CD4-positive, alpha-beta T cell treated with Interleukin-15 for 4 hours (primary cell): ENCODE results near the gene SCUBE1.

Experiments used
- DNase-seq: peaks from one replicate; pipeline ENCODE4 v3.0.0-alpha.2; 2020; ENCODE audit warnings: low spot score

The SCUBE1 gene

DNA sequence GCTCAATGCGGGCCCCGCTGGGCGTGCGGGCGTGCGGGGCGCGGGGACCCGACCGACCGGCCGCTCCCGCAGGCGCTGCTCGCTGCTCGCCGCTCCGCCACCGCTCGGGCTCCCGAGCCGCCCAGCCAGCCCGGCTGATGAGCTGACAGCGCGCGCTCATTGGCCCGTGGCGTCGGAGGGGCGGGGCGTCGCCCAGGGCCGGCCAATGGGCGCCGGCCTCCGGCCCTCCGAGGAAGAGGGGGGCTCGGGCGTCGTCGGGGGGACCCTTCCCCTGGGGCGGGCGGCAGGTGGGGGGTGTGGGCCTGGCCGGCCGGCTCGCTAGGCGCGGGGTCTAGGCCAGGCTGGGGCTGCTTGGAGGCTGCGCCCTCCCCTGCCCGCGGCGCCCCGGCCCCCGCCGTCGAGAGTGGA, at the start of gene SCUBE1:
Gene SCUBE1, minus strand, starts transcription at position 111 of the 408 bp plus-strand sequence. CDS start 111 bp downstream, outside the sequence.
- peak; percentile 37 for DNase-seq

DNA sequence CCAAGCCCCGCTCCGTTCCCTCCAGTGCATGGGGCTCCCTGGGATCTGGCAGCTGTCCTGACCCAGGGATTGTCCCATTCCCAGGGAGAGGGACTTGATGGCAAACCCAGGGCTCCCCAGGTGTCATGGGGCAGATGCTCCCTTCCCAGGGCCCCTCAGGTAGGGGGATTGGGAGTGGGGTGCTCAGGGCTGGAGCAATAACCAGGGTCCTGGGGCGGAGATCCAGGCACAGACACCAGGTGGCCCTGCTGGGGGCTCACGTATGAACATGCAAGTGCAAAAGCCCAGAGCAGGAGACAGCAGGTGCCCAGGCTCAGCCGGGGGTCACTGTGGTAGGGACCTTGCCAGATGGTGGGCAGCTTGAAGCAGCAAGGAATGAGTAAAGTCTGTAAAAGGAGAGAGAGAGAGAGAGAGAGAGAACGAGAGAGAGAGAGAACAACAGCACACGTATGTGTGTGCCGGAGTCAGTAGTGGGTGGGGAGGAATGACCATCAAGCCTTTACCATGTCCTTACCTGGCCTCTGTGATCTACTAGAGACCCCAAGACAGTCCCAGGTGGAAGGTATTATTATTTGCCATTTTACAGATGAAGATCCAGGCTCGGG, 49.3 kb upstream of the SCUBE1 start:
- no peak for DNase-seq

DNA sequence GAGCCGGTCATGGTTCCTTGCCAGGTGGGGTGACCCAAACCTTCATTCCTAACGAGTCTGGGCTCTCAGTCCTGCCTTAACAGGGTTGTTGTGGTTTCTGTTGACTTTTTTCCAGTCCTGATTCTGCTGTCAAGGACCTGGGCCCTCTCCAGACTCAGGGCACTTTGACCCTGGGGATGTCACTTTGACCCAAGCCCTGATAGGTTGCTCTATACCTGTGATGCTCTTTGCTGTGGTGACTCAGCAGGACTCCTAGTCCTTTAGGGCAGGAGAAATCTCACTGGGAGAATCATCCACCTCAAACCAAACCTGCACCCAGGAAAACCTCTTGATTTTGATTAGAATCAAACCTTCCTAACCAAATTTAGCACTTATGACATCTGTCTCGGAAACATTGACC, 48.1 kb upstream of the SCUBE1 start:
- no peak for DNase-seq

DNA sequence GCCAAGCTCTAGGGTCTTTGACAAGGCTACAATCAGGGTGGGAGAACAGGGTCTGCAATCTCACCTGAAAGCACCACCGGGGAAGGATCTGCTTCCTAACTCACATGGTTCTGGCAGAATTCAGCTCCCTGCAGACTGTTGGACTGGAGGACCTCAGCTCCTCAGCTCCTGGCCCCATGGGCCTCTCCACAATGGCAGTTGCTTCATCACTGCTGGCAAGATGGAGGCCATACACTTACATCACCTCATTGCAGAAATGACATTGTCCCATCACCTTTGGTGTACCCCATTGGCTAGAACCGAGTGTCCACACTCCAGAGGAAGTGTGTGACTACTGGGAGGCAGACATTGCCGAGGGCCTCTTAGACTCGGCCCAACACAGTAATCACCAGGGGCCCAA, 47.7 kb upstream of the SCUBE1 start:
- no peak for DNase-seq

DNA sequence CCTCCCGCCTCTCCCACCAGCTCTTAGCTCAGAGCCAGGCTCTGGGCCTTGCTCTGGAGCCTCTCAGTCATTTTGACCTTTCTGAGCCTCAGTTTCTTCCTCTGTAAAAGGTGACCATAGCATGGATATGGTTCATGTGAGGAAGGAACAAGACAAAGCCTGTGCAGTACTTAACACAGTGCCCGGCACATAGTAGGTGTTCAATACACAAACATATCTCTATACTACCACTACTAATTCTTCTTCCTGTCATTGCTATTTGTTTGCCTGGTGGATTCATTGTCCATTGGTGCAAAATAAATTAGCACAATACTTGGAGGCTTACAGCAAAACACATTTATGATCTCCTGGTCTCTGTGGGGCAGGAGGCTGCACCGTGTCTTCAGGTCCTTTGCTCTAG, 47.0 kb upstream of the SCUBE1 start:
- no peak for DNase-seq

DNA sequence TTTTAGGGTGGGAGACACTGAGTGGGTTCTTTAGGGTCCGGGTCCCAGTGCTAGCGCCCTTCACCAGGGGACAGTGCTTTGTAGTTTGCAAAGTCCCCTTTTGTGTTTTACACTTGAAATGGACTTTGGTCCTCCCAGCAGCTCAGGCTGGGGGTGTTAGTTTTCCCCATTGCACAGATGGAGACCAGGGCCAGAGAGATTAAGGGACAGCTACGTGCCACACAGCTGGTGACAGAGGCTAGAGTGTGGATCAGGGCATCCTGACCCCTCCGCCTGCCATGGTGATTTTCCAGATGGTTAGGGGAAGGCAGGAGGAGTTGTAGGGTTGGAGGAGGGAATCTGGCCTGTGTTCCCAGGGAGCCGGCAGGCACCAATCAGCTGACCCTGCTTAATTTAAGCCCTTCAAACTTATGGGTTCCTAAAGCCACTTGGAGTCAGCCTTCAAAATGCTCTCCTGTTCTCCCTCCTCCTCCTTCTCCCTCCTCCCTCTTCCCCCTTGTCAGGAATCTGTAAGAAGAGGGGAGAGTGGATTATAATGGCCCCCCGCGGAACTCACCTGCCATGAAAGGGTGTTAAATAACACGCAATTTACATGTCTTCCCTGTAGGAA, 46.2 kb upstream of the SCUBE1 start:
- DNase-seq = no peak

DNA sequence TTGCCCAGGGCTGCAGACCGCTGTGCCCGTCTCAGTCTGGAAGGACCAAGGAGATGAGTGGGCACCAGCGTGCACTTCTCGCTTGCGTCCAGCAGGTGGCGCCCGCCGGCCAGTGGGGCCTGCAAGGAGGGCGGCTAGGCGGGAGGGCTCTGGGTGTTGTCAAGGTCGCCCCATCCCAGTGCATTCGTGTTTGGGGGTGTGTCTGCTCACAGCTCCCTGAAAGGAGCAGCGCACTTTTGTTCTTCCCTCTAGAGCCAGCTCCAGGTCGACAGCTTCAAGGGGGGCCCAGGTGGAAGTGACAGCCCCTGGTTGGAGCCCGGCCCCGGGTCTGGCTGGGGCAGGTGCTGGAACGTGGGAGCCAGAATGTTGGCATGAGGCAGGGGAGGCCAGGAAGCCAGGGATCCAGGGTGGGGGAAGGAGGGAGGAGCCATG, 45.3 kb upstream of the SCUBE1 start:
- peak; percentile 74 for DNase-seq

DNA sequence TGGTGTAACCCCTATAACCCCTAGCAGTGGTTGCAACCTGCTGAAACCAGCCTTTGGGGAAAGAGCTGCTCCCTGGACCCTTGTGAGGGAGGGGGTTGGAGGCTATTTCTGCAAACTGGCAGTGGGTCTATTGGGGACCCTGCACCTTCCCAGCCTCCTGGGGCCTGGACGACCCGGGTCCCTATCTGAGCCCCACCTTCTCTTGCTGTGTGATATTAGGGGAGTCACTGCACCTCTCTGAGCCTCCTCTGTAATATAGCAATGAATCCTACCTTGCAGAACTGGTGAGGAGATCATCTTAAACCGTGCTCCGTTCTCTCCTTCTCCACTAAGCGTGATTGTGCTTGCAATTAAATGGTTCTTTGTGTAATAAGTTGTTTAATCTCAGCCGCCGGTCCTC, 44.6 kb upstream of the SCUBE1 start:
- DNase-seq = no peak

DNA sequence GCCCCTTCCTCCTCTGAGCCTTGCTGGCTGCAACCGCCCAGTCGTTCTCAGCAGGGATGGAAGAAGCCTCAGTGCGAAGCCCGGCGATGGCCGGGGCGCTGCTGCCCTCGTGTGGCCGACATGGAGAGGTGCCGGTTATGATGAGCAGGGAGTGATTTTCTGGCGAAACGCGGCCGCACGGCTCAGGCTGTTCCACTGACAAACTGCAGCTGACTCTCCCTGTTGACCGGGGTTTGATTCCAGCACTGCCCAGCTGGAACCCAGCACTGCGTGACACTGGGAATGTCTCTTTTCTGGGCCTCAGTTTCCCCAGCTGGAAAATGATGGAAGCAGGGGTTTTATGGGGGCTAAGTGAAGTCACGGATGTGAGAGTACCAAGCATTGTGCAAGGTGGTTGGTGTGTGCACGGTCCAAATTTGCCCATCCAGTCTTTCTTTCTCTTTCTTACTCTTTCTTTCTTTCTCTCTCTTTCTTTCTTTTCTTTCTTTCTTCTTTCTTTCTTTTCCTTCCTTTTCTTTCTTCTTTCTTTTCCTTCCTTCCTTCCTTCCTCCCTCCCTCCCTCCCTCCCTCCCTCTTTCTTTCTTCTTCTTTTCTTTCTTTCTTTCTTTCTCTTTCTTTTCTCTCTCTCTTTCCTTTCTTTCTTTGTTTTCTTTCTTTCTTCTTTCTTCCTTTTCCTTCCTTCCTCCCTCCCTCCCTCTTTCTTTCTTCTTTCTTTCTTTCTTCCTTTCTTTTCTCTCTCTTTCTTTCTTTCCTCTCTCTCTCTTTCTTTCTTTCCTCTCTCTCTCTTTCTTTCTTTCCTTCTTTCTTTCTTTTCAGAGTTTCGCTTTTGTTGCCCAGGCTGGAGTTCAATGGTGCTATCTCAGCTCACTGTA, 42.8 kb upstream of the SCUBE1 start:
- DNase-seq = peak; percentile 72

DNA sequence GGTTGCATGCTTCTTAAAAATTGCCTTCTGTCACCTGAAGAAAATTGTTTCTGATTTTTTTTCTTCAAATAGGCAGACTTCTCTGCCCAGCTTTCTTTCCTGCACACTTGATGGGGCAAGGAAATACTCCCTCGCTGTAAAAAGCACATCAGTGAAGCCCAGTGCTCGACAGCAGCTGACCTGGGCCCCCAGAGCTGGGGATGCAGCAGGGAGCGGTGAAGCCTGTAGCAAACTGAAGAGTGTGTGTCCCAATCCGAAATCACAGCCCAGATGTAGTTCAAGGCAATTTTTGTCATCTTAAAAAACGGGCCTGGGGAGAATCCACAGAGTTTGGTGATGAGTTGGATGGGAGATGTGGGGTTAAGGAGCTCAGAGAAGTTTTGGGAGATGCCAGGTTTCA, 41.7 kb upstream of the SCUBE1 start:
- no peak for DNase-seq

DNA sequence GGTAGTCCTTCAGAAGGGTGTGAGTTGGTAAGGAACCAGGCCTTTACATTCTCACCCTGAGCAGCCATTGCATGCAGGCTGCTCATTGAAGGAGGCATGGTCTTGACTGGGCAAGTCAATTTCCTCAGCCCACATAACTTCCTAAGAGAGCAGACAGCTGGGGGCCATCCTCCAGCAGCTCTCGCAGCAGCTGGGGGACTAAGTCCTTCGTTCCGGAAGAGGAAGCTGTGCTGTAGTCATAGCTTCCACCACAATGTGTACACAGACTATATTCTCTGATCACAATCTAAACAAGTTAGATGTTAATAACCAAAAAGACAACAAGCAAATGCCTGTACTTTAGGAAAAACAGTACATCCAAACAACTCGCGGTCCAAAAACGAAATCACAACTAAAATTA, 38.5 kb upstream of the SCUBE1 start:
- peak; percentile 28 for DNase-seq

DNA sequence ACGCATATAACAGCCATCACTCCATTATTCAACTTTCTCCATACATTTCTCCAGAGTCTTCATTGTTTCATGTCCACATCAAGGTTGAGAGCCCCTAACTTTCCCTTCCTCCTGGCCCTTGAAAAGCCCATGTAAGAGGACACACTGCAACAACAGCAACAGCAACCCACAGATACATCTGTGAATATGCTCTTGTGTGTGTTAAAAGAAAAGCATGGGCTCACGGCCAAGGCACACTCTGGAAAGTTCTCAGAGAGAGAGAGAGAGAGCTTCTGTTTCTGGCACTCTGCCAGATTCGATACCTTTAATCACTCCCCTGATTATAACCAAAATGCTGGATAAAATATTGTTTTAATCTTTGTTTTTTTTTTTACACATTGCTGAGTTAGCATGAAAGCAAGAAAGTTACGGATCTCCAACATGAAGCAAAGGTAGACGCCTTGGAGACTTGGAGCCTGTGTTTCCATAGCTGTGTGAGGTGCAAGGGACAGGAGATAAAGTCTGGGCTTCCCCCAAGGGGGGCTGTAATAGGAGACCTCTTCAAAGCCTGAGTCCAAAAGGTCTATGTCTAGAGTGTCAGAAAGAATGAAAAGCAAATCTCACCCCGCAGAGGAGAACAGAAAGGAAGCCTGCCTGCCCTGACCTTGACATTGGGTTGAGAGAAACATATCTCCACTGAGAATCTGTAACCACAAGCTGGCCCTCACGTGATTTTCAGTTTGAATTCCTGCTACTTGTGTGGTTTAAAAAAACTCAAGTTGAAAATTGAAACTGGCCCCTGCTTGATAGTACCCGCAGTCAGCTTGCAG, 34.9 kb upstream of the SCUBE1 start:
- DNase-seq = no peak

DNA sequence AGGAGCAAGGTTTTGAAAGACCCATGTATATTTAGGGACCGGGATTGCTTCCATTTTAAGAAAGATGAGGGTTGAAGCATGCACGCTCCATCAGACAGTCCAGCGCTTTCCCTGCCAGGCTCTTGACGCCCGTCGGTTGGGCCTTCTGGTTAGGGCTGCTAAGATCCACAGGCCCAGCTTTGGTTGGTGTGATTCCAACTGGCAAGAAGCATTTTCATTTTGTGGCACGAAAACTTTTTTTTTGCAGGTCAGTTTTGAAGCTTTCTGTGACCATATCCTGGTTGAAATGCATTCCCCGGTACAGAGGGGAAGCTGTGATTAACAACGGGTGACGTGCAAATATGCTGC, 34.4 kb upstream of the SCUBE1 start:
- no peak for DNase-seq

DNA sequence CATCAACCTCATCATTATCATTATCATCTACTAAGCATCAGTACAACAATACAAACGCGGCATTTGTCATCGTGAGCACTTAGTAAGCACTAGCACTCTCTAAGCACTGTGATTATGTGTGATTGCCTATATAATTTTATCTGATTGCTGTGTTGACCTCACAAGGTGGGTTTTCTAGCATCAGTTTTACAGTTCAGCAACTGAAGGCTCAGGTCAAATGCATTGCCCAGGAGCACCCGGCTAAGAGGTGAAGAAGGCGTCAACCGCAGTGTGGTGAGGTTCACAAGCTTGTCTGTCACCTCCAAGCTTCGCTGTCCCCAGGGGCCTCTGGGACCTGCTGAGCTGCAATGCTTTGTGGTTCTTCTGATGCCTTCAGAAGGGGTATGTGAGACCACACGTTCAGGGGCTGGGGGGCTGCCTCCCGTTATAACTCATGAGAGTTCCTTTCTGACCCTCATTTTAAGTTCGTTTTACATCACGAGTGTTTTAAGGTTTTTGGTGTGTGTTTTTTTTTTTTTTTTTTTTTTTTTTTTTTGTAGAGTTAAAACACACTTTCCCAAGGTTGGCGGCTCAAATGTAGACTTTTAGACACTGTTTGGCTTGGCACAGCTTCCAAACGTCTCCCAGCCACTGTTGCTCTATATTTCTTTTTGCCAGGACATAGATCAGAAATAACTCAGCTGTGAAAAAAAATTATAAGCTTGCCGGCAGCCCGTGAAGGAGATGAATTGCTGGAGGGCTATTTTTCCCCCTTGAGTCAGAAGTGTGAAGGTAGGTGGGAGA, 33.8 kb upstream of the SCUBE1 start:
- peak; percentile 53 for DNase-seq

DNA sequence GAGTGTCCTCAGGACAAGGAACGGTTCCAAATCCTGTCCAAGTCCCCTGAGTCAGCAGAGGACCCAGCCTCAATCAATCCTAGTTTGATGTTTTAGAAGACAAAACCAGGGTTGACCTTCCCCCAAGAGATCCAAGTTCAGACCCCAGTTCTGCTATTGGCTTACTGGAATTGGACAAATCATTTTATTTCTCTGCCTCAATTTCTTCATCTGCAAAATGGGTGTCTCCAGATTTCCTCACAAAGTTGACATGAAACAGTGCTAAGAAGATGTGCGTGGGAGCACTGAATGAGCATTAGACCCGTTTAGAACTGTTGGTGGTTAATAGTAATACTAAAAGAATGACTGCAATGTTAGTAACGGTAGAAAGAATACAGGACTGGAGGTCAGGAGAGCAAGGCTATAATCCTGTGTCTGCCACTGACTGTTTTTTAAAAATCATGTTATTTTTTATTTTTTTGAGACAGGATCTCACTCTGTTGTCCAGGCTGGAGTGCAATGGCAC, 32.8 kb upstream of the SCUBE1 start:
- no peak for DNase-seq

DNA sequence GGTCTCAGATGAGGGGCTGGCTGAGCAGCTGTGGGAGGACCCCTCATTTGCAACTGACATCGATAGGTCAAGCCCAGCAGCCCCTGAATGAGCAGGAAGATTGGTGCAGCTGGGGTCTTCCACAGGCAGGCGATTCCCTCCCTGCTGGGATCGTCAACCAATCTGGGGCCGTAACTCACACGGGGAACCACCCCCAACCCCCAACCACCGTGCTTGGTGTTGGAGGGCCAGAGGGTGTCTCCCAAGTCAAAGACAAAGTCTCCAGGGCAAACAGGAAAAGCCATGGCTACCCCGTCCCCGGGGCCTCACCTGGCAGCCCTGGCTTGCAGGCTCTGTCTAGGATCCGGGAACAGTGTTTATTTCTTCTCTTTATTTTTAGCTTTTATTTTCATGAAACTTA, 26.9 kb upstream of the SCUBE1 start:
- DNase-seq = no peak

DNA sequence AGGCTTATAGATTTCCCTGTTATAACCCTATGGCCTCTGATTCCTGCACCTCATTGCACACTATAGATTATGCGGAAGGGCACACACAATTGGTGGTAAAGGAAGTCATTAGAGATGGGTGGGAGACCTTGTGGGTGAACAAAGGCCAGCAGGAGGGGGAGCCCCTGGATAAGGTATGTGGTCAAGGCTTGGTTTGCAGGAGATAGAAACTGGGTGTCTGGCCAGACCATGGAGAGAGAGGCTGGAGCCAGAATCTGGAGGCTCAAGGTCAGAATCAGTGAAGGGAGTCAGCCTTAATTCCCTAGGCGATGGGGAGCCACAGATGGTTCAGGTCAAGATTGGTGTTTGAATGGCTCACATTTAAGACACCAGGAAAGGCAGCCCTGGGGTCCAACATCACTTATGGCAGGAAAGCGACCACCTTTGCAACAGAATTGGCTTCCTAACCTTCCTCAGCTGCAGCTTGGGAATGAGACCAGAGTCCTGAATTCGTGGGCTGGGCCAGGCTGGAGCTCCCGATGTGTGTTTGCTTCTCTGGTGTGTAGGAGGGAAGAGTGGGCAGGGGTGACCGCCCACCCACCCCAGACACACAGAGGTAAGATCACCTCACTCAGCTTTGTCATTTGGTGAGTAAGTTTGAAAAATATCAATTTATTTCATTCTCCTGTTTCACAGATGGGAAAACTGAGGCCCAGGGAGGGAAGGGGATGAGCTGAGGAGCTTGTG, 22.7 kb upstream of the SCUBE1 start:
- DNase-seq = no peak

DNA sequence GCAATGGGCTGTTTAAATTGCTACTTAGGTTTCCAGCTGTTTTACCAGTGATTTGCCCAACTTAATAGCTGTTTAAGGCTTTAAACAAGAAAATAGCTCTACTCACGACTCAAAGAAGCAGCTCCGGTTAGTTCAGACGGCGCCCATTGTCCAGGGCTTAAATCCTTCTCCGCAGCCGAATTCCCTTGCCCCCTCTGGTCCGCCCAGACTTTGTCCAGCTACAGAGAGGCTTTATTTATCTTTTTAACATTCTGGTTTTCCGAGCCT, 20.9 kb upstream of the SCUBE1 start:
- DNase-seq = no peak

DNA sequence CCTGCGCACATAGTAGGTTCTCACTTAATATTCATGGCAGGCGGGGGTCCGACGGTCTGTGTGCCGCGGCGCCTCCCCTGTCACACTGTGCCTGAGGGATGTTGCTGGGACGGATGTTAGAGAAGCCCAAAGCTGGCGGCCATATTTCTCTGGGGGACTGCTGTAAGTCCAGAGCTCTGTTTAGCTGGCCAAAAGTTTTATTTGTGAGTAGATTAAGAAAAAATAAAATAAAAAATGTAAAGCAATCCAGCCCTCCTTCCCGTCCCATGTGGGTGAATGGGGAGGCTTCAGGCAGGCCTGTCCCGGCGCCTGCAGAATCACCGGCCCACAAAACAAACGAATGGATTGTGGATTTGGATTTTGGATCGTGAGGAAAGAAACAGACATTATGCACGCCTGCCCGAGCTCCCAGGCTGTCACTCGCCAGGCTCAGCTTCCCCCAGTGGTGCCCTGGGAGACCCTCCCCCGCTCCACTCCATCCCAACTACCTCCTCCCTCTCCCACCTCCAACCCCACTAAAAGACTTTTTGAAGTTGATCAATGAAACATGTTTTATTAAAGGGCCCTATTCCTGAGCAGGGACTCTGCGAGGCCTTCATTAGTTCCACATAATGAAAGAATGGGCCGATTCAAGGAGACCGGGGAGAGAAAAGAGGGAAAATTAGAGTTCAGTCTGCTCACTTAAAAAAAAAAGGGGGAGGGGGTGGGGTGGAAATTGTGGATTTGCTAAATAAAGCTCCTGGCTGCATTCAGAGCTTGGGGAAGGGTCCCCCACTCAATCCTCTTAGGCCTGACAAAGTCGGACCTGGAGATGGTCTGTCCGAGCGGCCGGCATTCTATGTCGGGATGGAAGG, 20.4 kb upstream of the SCUBE1 start:
- DNase-seq = no peak

DNA sequence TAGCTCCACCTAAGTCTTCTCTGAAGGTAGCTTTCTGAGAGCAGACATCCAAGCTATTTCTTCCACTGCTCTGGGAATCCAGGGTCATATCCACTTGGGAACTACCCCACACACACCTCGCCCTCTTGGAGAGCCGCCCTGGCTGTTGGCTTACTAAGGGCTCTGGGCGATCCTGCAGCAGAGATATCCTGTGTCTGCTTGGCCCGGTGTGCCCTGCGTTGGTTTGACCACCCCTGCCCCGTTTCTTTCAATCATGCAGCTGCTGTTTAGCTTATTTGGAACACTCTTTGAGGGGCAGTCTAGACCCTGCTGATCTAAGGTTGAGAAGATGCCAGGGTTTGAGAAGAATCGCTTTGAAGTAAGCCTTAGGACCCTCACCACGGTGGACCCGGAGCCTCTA, 17.4 kb upstream of the SCUBE1 start:
- no peak for DNase-seq
